Adrenal gland (tissue), 12 donors: ENCODE measurements around the gene ADAMTS9. TPM values are rescaled to one million over a fixed set of nuclear protein-coding genes. Genes with fewer than 3 reads are reported as not detected.

Source experiments
- DNase-seq, 7 donors: peaks; one replicate each; pipeline ENCODE4 v3.0.0-alpha.2; 2019 to 2020
- H3K27ac ChIP-seq, 5 donors: fragments of 200-600 bp; sonication (generic) in 4 of 5; 1 replicate in 3 of 5; 2 replicates in 2 of 5; pipeline versions ENCODE4 v1.5.1 to v1.8.0; 2016 to 2020; ENCODE audit warnings: mild to moderate bottlenecking in 1 of 5
- H3K27me3 ChIP-seq: fragments of 200-600 bp; 2 replicates; pipeline ENCODE4 v1.8.0; 2021
- H3K36me3 ChIP-seq, 2 donors: fragments of 200-600 bp; replicated peaks in 1 of 2; 1 replicate in 1 of 2; 2 replicates in 1 of 2; pipeline versions ENCODE4 v1.5.1 to v1.8.0; 2018 to 2022
- H3K4me1 ChIP-seq, 2 donors: fragments of 200-600 bp; replicated peaks in 1 of 2; 1 replicate in 1 of 2; 2 replicates in 1 of 2; pipeline versions ENCODE4 v1.5.1 to v1.8.0; 2018 to 2021
- H3K4me3 ChIP-seq, 4 donors: fragments of 200-600 bp; sonication (generic) in 3 of 4; one replicate each; pipeline ENCODE4 v1.5.1; 2016 to 2018
- H3K9me3 ChIP-seq, 3 donors: fragments of 200-600 bp; sonication (generic) in 1 of 3; replicated peaks in 1 of 3; 1 replicate in 2 of 3; 2 replicates in 1 of 3; pipeline versions ENCODE4 v1.5.1 to v1.8.0; 2016 to 2021
- POLR2A ChIP-seq, 2 donors: fragments of 450-650 bp; IDR thresholded peaks; one replicate each; pipeline ENCODE4 v1.6.1; 2017; ENCODE audit warnings: antibody characterized with exemption in 2 of 2, mild to moderate bottlenecking in 2 of 2, moderate library complexity in 1 of 2
- WGBS, 4 donors: extraction: QIAGEN DNeasy Blood & Tissue Kit in 2 of 4; methylation state at CpG; one replicate each; pipeline versions ENCODE4 v1.1.5 to v1.1.7; 2013 to 2017; 5-methylcytosine and 5-hydroxymethylcytosine counted together
- intact Hi-C, 2 donors: fragments of 100-400 bp; cut with DNase I; formaldehyde crosslinking; loops; one replicate each; pipeline versions ENCODE4 v1.14.1 to v1.15.0; 2022 to 2023
- polyA plus RNA-seq, 3 donors: library from polyadenylated mRNA; stranded (reverse); fragments of 200-250 nt in 2 of 3; fragments of 350-450 nt in 1 of 3; fragmentation: Illumina TruSeq in 1 of 3; extraction: RNeasy Lipid Tissue Mini Kit (QIAGEN cat#74804) in 1 of 3; gene quantifications; one replicate each; pipeline ENCODE4 v1.2.3, GENCODE V29; 2013 to 2014
- total RNA-seq, 9 donors: library from RNA; depleted of rRNA in 4 of 9; stranded (reverse); fragments of >200 nt in 4 of 9; fragments of 120-200 nt in 1 of 9; fragmentation: NEBNext Ultra II Directional in 1 of 9; extraction: Animal tissue kit (Norgen Biotek cat#: 25700) in 1 of 9; gene quantifications; one replicate each; pipeline versions ENCODE4 v1.1.0 to v1.2.4, GENCODE V29; 2013 to 2023
- TF ChIP-seq, protein P1 (sequence below), 6 experiments: fragments of 450-650 bp in 4 of 6; fragments of 200-600 bp in 2 of 6; sonication (generic) in 1 of 6; IDR thresholded peaks; 1 replicate in 5 of 6; 2 replicates in 1 of 6; pipeline versions ENCODE4 v1.5.1 to v1.8.0; 2016 to 2021; ENCODE audit warnings: antibody characterized with exemption in 6 of 6, mild to moderate bottlenecking in 2 of 6, moderate library complexity in 1 of 6
- donor health status: healthy with polysubstance abuse.
- donor health status: Bipolar disorder and iron deficiency.
- donor health status: DM: yes; HTN: yes; CAD: no.
- donor health status: DM: no; HTN: no; CAD: no.
- donor health status: DM: no; HTN: no; CAD: no.
- donor health status: DM: yes; HTN: yes; CAD: no.

The ADAMTS9 gene
- total and polyA plus RNA-seq, 12 donors = 5.1 to 51.2 (median 22.0) TPM

DNA sequence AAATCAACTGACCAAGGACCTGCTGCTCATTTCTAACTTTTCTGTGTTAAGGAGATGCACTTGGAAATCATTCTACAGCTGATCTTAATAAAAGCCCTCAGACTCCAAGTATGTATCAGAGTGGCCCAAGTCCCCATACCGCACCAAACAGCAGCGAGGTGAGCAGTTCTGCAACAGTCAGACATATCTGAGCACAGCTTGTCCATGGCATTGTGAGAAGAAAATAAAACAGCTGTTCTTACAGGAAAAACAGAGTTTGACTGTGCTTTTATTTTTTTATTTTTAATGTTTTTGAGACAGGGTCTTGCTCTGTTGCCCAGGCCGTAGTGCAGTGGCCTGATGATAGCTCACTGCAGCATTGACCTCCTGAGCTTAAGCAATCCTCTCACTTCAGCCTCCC, 131.8 kb downstream of the ADAMTS9 start:
- H3K27ac ChIP-seq = no peak overlapping the region
- H3K4me1 ChIP-seq = no peaks in the 10 kb centered on the region
- H3K4me3 ChIP-seq = no peak overlapping the region
- no peaks in the 10 kb centered on the region for H3K36me3 ChIP-seq
- TF ChIP-seq, protein P1, sequence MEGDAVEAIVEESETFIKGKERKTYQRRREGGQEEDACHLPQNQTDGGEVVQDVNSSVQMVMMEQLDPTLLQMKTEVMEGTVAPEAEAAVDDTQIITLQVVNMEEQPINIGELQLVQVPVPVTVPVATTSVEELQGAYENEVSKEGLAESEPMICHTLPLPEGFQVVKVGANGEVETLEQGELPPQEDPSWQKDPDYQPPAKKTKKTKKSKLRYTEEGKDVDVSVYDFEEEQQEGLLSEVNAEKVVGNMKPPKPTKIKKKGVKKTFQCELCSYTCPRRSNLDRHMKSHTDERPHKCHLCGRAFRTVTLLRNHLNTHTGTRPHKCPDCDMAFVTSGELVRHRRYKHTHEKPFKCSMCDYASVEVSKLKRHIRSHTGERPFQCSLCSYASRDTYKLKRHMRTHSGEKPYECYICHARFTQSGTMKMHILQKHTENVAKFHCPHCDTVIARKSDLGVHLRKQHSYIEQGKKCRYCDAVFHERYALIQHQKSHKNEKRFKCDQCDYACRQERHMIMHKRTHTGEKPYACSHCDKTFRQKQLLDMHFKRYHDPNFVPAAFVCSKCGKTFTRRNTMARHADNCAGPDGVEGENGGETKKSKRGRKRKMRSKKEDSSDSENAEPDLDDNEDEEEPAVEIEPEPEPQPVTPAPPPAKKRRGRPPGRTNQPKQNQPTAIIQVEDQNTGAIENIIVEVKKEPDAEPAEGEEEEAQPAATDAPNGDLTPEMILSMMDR (IDR thresholded peaks at IDR 0.05) = no peak
- no peak for TF ChIP-seq POLR2A (IDR thresholded peaks at IDR 0.05)
- WGBS, 4 donors = 91 to 99% (median 97%) methylated on average over 3 of the region's 3 CpGs
- H3K27me3 ChIP-seq = no peaks in the 10 kb centered on the region
- H3K9me3 ChIP-seq = no peaks in the 10 kb centered on the region
- intact Hi-C loops = no loop called here
- no peak for DNase-seq

DNA sequence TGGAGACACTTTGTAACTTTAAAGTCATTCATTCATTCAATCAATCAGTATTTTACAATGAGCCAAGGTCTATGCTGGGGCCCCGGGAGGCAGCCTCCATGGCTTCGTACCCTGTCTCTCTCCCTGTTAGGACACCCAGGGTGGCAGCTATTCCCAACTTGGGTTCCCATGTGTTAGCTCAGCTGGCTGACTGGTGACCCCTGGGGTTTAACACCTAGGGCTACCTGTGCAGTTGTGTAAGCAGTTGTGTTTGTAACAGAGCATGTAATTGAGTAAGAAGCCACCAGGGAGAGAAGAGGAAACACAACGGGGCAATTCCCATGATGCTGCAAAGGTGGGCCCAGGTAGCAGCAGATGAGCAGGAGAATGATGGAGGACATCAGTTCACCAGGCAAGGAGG, 132.4 kb downstream of the ADAMTS9 start:
- no peak for DNase-seq
- 93 to 97% (median 94%) methylated on average over 3 of the region's 3 CpGs for WGBS, 4 donors
- Histone ChIP-seq H3K4me3 (no peak overlapping the region), H3K4me1 (no peaks in the 10 kb centered on the region), H3K27me3 (no peaks in the 10 kb centered on the region), H3K36me3 (no peaks in the 10 kb centered on the region), H3K27ac (no peak overlapping the region), H3K9me3 (no peaks in the 10 kb centered on the region)
- TF ChIP-seq POLR2A (IDR thresholded peaks at IDR 0.05) = no peak
- TF ChIP-seq, protein P1 (IDR thresholded peaks at IDR 0.05) = no peak
- intact Hi-C loops = no loop called here

DNA sequence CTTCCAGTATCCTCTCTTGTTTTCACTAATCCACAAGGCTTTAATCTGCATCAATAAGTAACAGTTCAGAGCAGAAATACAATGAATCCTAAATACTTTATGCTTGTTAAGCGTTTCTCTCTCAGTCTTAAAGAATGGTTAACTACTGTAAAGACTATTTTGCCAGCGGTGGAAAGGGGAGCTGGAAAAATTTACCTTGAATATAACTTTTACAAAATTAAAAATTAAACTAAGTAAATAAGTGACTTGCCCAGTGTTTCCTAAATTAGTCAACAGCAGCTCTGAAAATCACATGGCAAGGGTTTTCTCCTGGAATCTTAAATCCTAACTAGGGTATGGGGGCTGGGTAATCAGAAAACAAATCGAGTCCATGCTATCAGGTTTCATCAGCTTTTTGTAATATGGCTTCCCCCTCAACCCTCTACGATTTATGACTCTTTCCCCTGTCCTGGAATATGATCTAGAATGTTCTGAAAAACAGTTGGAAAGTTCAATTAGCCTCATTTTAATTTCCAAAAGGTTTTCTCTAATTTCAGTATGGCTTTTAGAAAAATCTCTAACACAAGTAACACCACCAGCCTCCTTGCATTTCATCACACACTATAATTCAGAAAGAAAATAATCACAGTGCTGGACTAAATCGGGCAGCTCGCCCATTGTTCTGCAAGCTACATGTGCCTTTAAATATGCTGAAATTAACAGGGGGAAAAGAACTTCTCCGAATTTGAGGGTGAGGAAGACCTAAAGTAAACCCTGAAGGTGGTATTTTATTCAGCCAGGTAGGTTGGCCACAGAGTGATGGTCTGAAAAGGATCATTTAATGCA, 133.5 kb downstream of the ADAMTS9 start:
- intact Hi-C loops = no loop called here
- 74 to 85% (median 75%) methylated on average over 7 of the region's 7 CpGs for WGBS, 4 donors
- Histone ChIP-seq H3K4me3 (no peak overlapping the region), H3K27me3 (no peaks in the 10 kb centered on the region), H3K36me3 (no peaks in the 10 kb centered on the region), H3K4me1 (no peaks in the 10 kb centered on the region), H3K9me3 (no peaks in the 10 kb centered on the region), H3K27ac (no peak overlapping the region)
- TF ChIP-seq, protein P1 (IDR thresholded peaks at IDR 0.05) = no peak
- TF ChIP-seq POLR2A (IDR thresholded peaks at IDR 0.05) = no peak
- no peak for DNase-seq

DNA sequence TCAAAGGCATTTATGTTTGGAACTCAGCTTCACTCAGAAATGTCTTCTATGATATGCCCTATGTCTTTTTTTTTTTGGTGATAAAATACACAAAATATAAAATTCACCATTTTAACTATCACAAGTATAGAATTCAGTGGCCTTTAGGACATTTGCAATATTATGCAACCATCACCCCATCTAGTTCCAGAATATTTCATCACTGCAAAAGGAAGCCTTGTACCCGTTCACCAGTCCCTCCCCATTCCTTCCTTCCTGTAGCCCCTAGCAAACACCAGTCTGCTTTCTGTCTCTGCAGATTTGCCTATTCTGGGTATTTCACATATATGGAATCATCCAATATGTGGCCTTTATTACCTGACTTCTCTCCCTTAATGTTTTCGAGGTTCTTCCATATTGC, 134.8 kb downstream of the ADAMTS9 start:
- H3K4me3 ChIP-seq = no peak overlapping the region
- H3K4me1 ChIP-seq = no peaks in the 10 kb centered on the region
- no peaks in the 10 kb centered on the region for H3K9me3 ChIP-seq
- no peak overlapping the region for H3K27ac ChIP-seq
- H3K27me3 ChIP-seq = no peaks in the 10 kb centered on the region
- TF ChIP-seq POLR2A (IDR thresholded peaks at IDR 0.05) = no peak
- TF ChIP-seq, protein P1 (IDR thresholded peaks at IDR 0.05) = no peak
- 74 to 84% (median 81%) methylated on average over 2 of the region's 2 CpGs for WGBS, 4 donors
- no peaks in the 10 kb centered on the region for H3K36me3 ChIP-seq
- intact Hi-C loops = no loop called here
- no peak for DNase-seq
